Right forelimb (tissue), 1 donor: Measurements from ENCODE around the gene MLST8.
A peak's percentile ranks its signal among the peaks of the same experiment; 100 is the strongest.
"Not testable (repeated sequence)": the region's sequence is repeated elsewhere in the genome, so short reads cannot be mapped to it uniquely, and the experiment has no call there.

ENCODE experiments used
- DNase-seq: peaks from one replicate; pipeline ENCODE4 v3.0.0-alpha.2; 2018

Gene MLST8

DNA sequence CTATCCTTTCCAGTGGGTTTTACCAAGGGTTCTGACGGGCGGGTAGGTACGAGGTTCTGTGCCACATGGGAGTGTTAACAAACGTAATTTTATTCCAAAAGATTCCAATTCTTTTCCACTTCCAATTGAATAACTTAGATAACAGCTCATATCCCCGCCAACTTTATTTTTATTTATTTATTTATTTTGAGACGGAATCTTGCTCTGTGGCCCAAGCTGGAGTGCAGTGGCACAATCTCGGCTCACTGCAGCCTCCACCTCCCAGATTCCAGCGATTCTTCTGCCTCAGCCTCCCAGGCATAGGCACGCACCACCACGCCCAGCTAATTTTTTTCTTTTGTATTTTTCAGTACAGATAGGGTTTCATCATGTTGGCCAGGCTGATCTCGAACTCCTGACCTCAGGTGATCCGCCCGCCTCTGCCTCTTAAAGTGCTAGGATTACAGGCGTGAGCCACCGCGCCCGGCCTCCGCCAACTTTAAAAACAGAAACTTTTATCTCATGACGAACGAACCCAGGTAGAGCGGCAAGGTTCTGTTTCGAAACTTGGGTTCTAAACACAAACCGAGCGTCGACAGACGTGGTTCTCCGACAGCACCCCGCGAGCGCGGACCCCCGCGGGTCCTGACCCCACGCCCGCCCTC lies 45.5 kb downstream of the MLST8 start:
- no peak for DNase-seq

GRCh38 chr16:2251296-2252111 lies 46.2 kb downstream of the MLST8 start, which contains the start of gene ECI1:
Gene ECI1 (minus strand): TSS chr16:2251587. CDS start chr16:2251566, 21 bp downstream.
- DNase-seq = peak; percentile 96

GRCh38 chr16:2252806-2253148 lies 47.5 kb downstream of the MLST8 start:
- no peak for DNase-seq

DNA sequence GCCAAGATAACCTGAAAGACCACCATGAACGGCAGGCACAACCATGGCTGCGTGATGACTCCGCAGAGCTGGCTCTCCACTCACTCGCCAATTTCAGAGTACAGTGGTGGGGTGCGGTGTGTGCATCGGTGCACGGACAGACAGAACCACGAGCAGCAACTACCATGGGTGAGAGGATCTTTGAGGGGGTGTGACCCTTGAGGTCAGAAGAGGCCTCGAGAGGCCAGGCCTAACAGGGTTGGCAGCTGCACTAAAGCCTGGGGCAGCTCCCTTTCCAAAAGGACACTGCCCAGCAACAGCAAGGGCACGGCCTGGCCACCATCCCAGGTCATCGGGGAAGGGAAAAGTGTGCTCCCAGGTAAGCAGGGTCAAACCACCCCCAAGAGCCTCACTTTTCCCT lies 48.0 kb downstream of the MLST8 start:
- no peak for DNase-seq

DNA sequence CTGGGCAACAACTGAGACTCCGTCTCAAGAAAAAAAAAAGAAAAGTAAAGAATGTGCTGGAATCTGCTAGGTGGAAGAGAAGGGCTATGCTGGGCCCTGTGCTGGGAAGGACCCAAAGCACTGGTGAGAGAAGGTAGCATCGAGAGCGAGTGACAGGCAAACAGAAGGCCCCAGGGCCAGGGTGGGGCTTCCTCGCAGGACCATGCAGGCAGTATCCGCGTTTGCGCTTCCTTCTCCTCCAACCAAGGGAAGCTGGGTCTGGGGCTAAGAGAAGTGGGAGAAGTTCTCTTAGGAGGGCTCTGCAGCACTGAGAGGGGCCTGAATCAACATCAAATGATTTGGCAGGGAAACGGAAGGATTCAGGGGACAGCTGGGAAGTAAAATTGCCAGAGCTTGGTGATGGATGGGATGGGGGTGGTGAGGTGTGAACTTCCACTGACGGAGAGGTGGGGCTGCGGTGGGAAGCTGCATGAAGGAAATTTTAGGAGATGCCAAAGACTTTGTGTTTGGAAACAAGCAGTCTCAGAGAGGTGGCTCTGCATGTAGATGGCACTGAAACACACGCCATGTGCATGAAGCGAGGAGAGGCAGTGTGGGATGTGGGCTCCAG lies 51.4 kb downstream of the MLST8 start:
- DNase-seq = no peak

- DNase-seq = no peak
These were observed 52.5 kb downstream of the MLST8 start for GRCh38 chr16:2257726-2258125.

DNA sequence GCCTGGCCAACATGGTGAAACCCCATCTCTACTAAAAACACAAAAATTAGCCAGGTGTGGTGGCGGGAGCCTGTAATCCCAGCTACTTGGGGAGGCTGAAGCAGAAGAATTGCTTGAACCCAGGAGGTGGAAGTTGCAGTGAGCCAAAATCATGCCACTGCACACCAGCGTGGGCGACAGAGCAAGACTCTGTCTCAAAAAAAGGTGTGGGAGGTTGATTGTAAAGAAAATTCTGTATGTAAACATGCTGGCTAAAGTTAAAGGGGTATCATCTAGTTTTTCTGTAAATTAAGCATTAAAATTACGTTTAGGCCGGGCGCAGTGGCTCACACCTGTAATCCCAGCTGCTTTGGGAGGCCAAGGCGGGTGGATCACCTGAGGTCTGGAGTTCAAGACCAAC lies 53.3 kb downstream of the MLST8 start:
- DNase-seq = not testable (repeated sequence)
